GM19099 (cell line): ENCODE results near the gene RANBP1.

ENCODE experiments used
- POLR2A ChIP-seq: IDR thresholded peaks from 3 replicates; pipeline ENCODE4 v1.6.1; 2011; ENCODE audit warnings: low read depth; ENCODE audit not compliant: insufficient read length; ENCODE audit errors: extremely low read depth

Gene RANBP1

DNA sequence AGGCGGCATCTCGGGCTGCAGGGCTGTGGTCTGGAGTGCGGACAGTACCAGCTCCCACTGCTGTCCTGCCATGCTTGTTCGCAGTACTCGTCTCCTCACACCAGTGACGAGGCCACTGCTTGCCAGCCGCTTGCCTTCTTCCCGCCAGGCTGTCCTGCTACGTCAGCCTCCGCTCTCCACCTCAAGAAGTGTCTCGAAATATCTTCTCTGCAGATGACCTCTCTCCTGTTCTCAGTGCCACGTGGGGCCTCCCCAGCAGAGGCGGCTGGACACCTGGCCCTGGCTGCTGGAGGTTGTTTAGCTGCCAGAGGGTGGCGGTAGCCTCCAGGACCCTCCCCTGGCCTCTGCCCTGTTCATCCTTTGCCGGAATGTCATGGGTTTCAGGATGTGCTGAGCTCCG lies 38.0 kb downstream of the RANBP1 start:
- TF ChIP-seq POLR2A: no peak

DNA sequence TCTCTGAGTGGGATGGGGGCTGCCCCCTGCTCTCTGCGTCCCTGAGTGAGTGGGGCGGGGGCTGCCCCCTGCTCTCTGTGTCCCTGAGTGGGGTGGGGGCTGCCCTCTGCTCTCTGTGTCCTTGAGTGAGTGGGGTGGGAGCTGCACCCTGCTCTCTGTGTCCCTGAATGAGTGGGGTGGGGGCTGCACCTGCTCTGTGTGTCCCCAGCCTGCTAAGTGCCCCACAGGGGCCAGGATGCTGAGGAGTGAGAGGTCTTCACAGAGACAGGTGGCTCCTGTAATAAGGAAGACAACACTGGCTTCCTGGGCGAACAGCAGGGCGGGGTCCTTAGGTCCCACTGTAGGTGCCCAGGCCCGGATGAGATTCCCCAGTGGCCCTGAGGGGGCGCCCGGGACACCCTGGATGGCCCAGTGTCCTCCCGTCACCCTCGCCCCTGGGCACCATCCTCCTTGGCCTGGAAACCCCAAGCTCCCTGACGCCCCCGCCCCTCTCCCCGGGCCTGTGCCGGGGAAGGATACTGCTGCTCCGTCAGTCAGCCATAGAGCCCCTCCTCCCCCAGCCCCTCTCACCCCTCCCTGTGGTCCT lies 38.8 kb downstream of the RANBP1 start:
- TF ChIP-seq POLR2A: no peak

DNA sequence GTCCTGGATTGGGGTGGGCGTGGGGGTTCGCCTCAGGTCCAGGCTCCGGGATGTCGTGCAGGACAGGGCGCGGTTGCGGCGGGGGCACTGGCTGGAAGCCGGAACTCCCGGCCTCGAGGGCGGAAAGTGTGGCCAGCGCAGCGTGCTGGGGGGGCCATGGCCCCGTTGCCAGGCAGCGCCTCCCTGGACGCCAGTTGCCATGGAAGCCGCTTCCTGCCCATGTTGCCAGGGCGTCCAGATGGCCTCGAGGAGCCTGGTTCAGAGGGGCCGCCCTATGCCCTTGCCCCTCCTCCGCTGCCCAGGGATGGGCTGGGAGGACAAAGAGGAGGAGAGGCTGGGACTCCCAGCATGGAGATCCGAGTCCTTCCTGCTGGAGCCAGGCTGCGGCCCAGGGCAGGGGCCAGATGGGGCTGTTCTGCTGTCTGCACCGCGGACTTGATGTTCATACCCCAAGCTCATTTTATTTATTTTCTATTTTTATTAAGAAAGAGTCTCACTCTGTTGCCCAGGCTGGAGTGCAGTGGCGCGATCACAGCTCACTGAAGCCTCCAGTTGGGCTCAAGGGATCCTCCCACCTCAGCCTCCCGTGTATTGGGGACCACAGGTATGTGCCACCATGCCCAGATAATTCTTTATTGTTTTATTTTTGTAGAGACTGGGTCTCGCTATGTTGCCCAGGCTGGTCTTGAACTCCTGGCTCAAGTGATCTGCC lies 39.6 kb downstream of the RANBP1 start:
- TF ChIP-seq POLR2A: no peak

DNA sequence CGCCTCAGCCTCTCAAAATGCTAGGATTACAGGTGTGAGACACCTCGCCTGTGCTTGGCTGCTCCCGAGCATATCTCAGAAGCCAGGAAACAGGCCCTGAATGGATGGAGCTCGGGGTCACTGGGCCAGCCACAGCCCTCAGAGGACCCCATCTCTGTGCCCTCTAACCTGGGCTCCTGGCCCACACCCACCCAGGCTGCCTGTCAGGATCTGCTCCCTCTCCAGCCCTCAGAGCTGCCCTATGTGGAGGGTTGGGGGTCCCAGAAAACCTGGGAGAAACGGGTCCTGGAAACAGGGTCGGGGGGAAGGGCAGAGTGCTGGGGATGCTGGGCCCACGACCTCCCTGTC lies 40.1 kb downstream of the RANBP1 start:
- no peak for TF ChIP-seq POLR2A

DNA sequence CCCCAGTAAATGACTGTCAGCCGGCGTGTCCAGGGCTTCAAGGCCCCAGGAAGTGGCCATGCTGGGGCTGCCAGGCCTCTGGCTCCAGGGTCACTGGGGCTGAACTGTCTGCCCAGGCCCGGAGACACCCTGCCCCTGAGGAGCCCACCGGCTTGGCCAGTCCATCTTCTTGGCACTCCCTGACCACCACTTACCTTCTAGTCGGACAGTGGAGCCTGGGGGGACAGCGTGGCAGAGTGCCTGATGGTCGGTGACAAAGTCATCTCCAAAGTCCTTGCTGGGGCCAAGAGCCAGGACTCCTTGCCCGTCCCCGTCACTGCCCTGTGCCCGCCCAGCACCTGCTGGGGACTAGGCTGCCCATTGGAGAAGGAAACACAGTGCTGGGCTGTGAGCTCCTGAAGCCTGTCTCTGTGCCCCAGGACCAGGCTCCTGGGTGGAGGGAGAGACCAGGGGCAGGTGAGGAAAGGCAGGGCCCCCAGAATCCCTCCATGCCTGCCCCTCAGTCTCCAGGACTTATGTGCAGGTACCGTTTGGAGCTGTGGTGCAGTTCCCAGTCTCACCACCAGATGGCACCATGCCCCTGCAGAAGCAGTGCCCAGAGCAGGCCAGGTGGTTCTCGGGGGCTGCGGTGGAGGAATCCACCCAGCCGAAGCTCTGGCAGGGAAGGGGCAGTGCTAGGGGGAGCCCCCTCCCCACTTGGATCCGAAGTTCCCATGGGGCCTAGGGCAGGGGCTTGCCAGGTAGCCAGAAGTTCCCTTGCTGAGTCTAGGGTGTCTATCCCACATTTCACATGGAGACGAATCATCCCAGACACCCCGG lies 40.9 kb downstream of the RANBP1 start:
- no peak for TF ChIP-seq POLR2A

DNA sequence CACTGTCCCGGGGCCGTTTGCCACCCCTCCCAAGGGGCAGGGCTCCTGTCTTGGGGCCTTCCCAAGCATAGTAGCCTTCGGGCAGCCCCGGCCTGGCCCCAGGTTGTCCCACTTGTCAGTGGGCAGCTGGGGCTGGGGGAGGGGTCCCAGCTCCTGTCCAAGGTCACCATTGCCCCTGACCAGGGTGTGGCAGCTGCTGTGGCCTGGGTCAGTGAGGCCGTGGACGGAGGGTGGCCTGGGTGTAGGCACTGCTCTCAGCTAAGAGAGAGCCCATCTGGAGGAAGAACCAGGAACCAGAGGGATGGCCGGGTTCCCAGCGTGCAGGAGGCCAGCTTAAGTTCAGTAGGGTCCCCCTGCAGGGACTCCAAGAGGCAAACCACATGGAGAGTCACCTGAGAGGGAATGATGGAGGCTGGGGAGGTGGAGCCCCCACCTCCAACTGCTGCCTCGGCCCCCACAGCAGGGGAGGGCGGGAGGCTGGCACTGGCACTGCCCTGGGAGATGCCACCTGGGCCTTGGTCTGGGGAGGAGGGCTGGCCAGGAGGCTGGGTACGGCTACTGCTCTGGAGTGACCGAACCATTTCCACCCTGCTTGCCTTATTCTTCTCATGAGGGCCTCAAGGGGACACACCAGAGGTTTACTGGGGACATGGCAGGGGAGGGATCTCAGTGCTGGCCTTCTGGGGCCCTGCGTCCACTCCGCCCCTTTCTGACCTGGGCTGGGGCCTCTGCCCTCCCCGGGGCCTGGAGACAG lies 41.7 kb downstream of the RANBP1 start:
- TF ChIP-seq POLR2A: no peak

DNA sequence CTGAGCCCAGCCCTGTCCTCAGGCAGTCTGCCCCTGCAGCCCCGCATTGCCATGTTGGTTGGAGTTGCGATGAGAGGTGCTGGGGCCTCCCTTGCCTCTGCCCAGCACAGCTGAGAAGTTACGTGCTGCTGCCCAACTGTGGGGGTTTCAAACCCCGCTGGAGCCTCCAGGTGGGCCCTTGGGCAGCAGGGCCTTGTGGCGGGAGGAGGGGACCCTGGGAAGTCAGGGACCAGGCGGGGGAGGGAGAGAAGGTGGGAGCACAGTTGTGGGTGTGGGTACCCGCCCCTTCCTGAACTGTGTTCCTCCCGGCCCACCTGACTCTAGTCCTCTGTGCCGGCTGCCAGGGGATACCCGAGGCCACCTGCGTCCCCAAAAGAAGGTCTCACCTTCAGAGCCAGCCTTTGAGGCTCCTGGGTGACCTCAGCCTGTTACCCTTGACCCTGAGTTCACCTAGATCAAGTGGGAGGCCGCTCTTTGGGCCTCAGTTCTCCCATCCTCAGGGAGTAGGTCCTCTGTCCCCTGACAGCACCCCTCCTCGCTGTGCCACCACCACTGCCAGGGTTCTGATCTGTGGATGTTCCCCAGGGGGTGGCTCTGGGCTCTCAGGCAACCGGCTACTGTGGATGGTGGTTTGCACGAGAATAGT lies 42.6 kb downstream of the RANBP1 start:
- TF ChIP-seq POLR2A: no peak

DNA sequence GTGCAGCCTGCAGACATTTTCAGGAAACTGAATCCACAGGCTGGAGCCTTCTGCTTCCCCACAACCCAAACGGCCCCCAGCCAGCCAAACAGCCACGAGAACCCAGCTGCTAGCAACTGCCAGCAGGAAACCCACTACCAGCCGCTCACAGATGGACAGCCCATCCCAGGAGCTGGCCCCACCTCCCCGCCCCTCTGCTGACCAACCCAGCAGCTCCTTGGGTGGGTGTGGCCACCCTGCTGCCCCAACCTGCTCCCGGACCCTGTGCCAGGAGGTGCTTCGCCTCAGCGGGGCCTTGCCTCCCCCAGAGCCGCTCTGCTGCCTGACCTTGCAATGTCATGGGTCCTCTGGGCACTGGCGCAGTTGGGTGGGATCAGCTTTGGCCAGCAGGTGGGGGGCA lies 43.2 kb downstream of the RANBP1 start:
- TF ChIP-seq POLR2A: no peak

DNA sequence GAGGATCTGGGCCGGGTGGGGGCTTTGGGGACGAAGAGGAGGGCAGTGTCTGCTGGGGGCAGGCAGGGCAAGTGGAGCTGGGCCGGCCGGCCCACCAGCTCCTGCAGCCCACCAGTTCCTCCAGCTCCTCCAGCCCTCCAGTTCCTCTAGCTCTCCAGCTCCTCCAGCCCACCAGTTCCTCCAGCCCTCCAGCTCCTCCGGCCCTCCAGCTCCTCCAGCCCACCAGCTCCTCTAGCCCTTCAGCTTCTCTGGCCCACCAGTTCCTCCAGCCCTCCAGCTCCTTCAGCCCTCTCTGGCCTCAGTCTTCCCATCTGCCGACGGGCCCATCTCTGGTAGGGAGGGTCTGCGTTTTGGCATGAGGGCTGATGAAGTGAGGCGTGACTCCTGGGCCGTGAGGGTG lies 44.1 kb downstream of the RANBP1 start:
- no peak for TF ChIP-seq POLR2A

DNA sequence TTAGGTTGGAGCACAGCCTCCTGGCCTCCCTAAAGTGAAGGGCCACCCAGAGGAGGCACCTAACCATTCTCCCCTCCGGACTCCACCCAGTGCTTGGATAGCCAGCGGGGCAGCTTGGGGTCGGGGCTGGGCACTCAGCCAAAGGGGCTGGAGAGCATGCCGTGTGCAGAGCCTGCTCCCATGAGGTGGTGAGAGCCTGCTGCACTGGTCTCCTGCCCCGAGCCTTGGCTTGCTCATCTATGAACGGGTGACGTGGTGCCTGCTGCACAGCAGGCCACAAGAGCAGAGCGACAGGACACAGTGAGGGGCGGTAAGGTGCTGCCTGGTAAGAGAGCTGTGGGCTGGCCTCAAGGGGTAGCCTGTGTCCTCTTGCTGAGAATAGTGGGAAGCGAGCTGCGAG lies 49.0 kb downstream of the RANBP1 start:
- no peak for TF ChIP-seq POLR2A

DNA sequence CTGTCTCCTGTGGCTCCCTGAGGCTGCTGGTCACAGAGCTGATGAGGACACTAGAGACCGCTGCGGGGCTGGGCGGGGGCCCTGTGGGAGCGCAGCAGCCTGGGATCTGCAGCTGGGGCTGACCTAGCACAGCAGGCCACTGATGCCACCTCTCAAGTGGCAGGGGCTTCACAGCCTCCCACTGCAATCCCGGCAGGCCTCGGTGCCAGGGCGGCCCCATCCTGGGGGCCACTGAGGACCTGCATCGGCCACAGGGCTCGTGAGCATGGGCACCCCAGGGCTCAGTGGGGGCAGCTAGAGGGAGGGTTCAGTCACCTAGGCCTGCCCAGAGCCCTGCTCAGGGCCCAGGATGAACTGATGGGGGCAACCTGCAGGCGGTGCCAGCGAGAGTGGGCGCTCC lies 49.5 kb downstream of the RANBP1 start:
- no peak for TF ChIP-seq POLR2A

DNA sequence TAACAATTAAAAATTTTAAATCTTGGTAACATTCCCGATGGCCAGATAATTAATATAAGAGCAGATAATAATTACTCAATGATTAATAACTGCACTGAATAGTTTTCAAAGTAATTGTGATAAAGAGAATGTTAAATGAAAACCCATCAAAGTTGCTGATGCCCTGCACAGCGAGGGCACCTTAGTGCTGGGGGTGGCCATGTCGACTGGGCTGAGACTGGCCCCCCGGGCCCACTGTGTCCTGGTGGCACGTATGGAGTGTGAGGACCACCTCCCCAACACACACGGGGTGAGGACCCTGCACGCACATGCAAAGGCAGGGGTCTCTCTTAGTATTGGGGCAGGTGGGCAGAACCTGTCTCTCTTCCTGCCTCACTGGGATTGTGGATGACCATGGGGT lies 50.0 kb downstream of the RANBP1 start:
- TF ChIP-seq POLR2A: no peak

DNA sequence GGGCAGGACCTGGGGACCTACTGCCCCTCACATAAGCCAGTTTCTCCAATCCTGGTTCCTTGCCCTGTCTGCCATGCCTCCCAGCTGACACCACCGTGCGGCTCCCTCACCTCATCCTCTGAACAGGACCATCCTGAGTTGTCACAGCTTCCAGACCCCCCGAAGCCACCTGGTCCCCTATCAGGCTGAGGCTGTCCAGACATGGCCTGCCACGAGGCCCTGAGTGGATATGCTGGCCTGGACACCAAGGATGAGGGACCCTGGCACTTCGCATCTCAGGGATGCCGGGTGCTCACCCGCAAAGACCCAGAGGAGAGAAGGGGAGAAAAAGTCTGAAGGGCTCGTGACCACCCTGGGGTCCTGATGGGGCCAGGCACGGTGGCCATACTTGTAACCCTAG lies 50.8 kb downstream of the RANBP1 start:
- TF ChIP-seq POLR2A: no peak

DNA sequence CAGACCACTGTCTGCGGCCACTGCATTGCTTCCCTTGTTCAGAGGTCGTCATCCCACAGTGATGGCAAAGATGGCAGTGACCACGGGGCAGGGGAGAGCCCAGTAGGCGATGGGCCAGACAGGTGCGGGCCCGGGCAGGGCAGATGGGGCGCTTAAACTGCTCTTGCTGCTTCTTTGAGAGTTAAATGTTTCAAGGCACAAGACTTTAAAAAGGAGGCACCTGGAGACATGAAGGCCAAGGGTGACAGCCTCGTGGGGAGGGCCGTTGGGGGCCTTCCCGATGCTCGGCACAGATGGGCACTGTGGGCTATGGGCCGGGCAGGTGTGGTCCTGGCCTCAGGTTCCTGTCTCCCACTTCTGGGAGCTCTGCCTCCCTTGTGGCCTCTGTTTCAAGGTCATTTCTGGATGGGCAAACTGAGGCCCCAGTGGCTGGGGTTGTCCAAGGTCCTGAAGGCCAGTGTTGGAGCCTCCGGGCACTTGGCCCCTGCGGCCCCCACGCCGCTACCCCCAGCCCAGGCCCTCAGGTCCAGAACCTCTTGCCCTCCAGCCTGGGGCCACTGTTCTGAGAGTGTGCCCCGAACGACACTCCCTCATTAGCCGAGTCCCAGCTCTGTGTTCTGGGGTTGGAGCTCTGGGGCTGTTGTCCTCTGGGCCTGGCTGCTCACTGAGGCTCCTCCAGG lies 51.9 kb downstream of the RANBP1 start:
- no peak for TF ChIP-seq POLR2A
